Adrenal gland (tissue), 5 donors: ENCODE measurements around the gene COL17A1.

Experiments
- CTCF ChIP-seq, 6 experiments: fragments of 450-650 bp in 4 of 6; fragments of 200-600 bp in 2 of 6; sonication (generic) in 1 of 6; IDR thresholded peaks; 1 replicate in 5 of 6; 2 replicates in 1 of 6; pipeline versions ENCODE4 v1.5.1 to v1.8.0; 2016 to 2021; ENCODE audit warnings: antibody characterized with exemption in 6 of 6, mild to moderate bottlenecking in 2 of 6, moderate library complexity in 1 of 6
- POLR2A ChIP-seq, 2 donors: fragments of 450-650 bp; IDR thresholded peaks; one replicate each; pipeline ENCODE4 v1.6.1; 2017; ENCODE audit warnings: antibody characterized with exemption in 2 of 2, mild to moderate bottlenecking in 2 of 2, moderate library complexity in 1 of 2
- donor health status: DM: no; HTN: no; CAD: no.

GRCh38 chr10:104043854-104044253 lies 41.8 kb downstream of the COL17A1 start:
- TF ChIP-seq POLR2A (IDR thresholded peaks at IDR 0.05) (no peak), CTCF (IDR thresholded peaks at IDR 0.05) (no peak)
